Kasumi-1 (cell line): ENCODE results near the gene IFNG-AS1.

Experiments used
- DNase-seq, 2 experiments: peaks; one replicate each; lab custom pipeline; 2025; lab: John Stamatoyannopoulos, UW

Gene IFNG-AS1

GRCh38 chr12:68037616-68038255 is 48.5 kb downstream of the IFNG-AS1 start:
- DNase-seq: no peak

GRCh38 chr12:68038650-68039049 is 49.4 kb downstream of the IFNG-AS1 start:
- no peak for DNase-seq

- DNase-seq: peak; percentile 79 to 85
These were observed 51.3 kb downstream of the IFNG-AS1 start for GRCh38 chr12:68040450-68041075.

- no peak for DNase-seq
These were observed 53.0 kb downstream of the IFNG-AS1 start for GRCh38 chr12:68042212-68042699.

- no peak for DNase-seq
These were observed 54.2 kb downstream of the IFNG-AS1 start for GRCh38 chr12:68043435-68043834.

- DNase-seq: no peak
These were observed 59.5 kb downstream of the IFNG-AS1 start for GRCh38 chr12:68048648-68049297.

- DNase-seq: no peak
These were observed 67.1 kb downstream of the IFNG-AS1 start for GRCh38 chr12:68056300-68056699.

GRCh38 chr12:68063900-68064590 is 74.8 kb downstream of the IFNG-AS1 start:
- DNase-seq: no peak

GRCh38 chr12:68065163-68065562 is 75.9 kb downstream of the IFNG-AS1 start:
- DNase-seq: no peak

GRCh38 chr12:68065687-68066086 is 76.4 kb downstream of the IFNG-AS1 start:
- DNase-seq: peak in 1 of 2 experiments; percentile 24

GRCh38 chr12:68067762-68068376 is 78.6 kb downstream of the IFNG-AS1 start:
- no peak for DNase-seq

GRCh38 chr12:68069275-68069674 is 80.0 kb downstream of the IFNG-AS1 start:
- DNase-seq: no peak
